Inferior parietal cortex (tissue), 1 donor: ENCODE measurements around the gene SMIM15.
"Not testable (repeated sequence)": the region's sequence is repeated elsewhere in the genome, so short reads cannot be mapped to it uniquely, and the experiment has no call there.

ENCODE experiments used
- DNase-seq: peaks from one replicate; pipeline ENCODE4 v3.0.0-alpha.2; 2016; ENCODE audit errors: extremely low spot score

SMIM15 gene

GRCh38 chr5:61162010-61162831 is at the start of gene SMIM15:
Gene SMIM15 (minus strand): TSS chr5:61162468. CDS start chr5:61160171, 2,297 bp downstream.
- DNase-seq, result peak; percentile 89

GRCh38 chr5:61207884-61208283 is 45.6 kb upstream of the SMIM15 start:
- DNase-seq, result no peak

- DNase-seq, result no peak
Observed at GRCh38 chr5:61205013-61205412, 42.7 kb upstream of the SMIM15 start.

GRCh38 chr5:61202213-61202612 is 39.9 kb upstream of the SMIM15 start:
- no peak for DNase-seq

GRCh38 chr5:61200582-61201155 is 38.4 kb upstream of the SMIM15 start:
- DNase-seq, result no peak

GRCh38 chr5:61198606-61199005 is 36.3 kb upstream of the SMIM15 start:
- DNase-seq, result no peak

GRCh38 chr5:61187826-61188225 is 25.6 kb upstream of the SMIM15 start:
- not testable (repeated sequence) for DNase-seq

GRCh38 chr5:61187352-61187751 is 25.1 kb upstream of the SMIM15 start:
- DNase-seq, result not testable (repeated sequence)

GRCh38 chr5:61186634-61187033 is 24.4 kb upstream of the SMIM15 start:
- DNase-seq, result no peak

GRCh38 chr5:61184708-61185107 is 22.4 kb upstream of the SMIM15 start:
- no peak for DNase-seq

- DNase-seq, result no peak
Observed at GRCh38 chr5:61183538-61183937, 21.3 kb upstream of the SMIM15 start.

- no peak for DNase-seq
Observed at GRCh38 chr5:61182449-61182848, 20.2 kb upstream of the SMIM15 start.

GRCh38 chr5:61180886-61181285 is 18.6 kb upstream of the SMIM15 start:
- no peak for DNase-seq

GRCh38 chr5:61178702-61179101 is 16.4 kb upstream of the SMIM15 start:
- no peak for DNase-seq

- DNase-seq, result no peak
Observed at GRCh38 chr5:61177716-61178115, 15.4 kb upstream of the SMIM15 start.

- no peak for DNase-seq
Observed at GRCh38 chr5:61177070-61177469, 14.8 kb upstream of the SMIM15 start.

- no peak for DNase-seq
Observed at GRCh38 chr5:61176631-61177030, 14.4 kb upstream of the SMIM15 start.

- DNase-seq, result no peak
Observed at GRCh38 chr5:61171479-61171878, 9.2 kb upstream of the SMIM15 start.

GRCh38 chr5:61168951-61169350 is 6.7 kb upstream of the SMIM15 start:
- no peak for DNase-seq

GRCh38 chr5:61167382-61167781 is 5.1 kb upstream of the SMIM15 start:
- DNase-seq, result peak; percentile 43

- no peak for DNase-seq
Observed at GRCh38 chr5:61163905-61164304, 1.6 kb upstream of the SMIM15 start.

GRCh38 chr5:61162832-61163567 is 732 bp upstream of the SMIM15 start:
- peak; percentile 17 for DNase-seq

GRCh38 chr5:61160497-61160896 is 1.8 kb downstream of the SMIM15 start:
- DNase-seq, result no peak
